ENCODE data around the gene DCLRE1C. TPM values are rescaled to one million over a fixed set of nuclear protein-coding genes. Genes with fewer than 3 reads are reported as not detected.

Gene DCLRE1C
- total RNA-seq, 4 donors from 2014 or later, result 8.2 to 15.6 (median 11.4) TPM

GRCh38 chr10:14904316-14904732 is 49.6 kb downstream of the DCLRE1C start:
- Histone ChIP-seq H3K4me3 (no peak overlapping the region), H3K27ac (no peak overlapping the region), H3K36me3 (peaks cover 0 to 64% (median 10%) of the 10 kb centered on the region in 3 donors), H3K4me1 (no peaks in the 10 kb centered on the region), H3K27me3 (no peaks in the 10 kb centered on the region), H3K9me3 (no peaks in the 10 kb centered on the region)
- 30 to 43% methylated on average over 1 of the region's 1 CpG for WGBS, 2 donors
- TF ChIP-seq POLR2A (IDR thresholded peaks at IDR 0.05), result no peak
- TF ChIP-seq CTCF (IDR thresholded peaks at IDR 0.05), result peak in 5 of 6 experiments; percentile 10 to 54 (median 42)
- no peak for DNase-seq
- intact Hi-C loops (cut with DNase I), result no loop called here

- no peak for DNase-seq
- intact Hi-C loops (cut with DNase I), result no loop called here
- no peaks in the 10 kb centered on the region for H3K27me3 ChIP-seq
- WGBS, 2 donors, result 90 to 100% methylated on average over 1 of the region's 1 CpG
- TF ChIP-seq POLR2A (IDR thresholded peaks at IDR 0.05) (no peak), CTCF (IDR thresholded peaks at IDR 0.05) (no peak)
- no peak overlapping the region for H3K4me3 ChIP-seq
- H3K27ac ChIP-seq, result no peak overlapping the region
- H3K9me3 ChIP-seq, result no peaks in the 10 kb centered on the region
- no peaks in the 10 kb centered on the region for H3K4me1 ChIP-seq
- H3K36me3 ChIP-seq, result no peaks in the 10 kb centered on the region
Measured at GRCh38 chr10:14891151-14891550, 62.7 kb downstream of the DCLRE1C start.

GRCh38 chr10:14889318-14889717 is 64.6 kb downstream of the DCLRE1C start:
- TF ChIP-seq POLR2A (IDR thresholded peaks at IDR 0.05), result no peak
- TF ChIP-seq CTCF (IDR thresholded peaks at IDR 0.05), result peak in 2 of 6 experiments; percentile 16 to 39
- Histone ChIP-seq H3K4me1 (no peaks in the 10 kb centered on the region), H3K9me3 (no peaks in the 10 kb centered on the region), H3K4me3 (no peak overlapping the region), H3K27me3 (no peaks in the 10 kb centered on the region), H3K27ac (no peak overlapping the region), H3K36me3 (peaks cover 0 to 4% (median 0%) of the 10 kb centered on the region in 3 donors)
- DNase-seq, result no peak
- 89 to 92% methylated on average over 2 of the region's 2 CpGs for WGBS, 2 donors
- intact Hi-C loops (cut with DNase I), result no loop called here

GRCh38 chr10:14884082-14884481 is 69.8 kb downstream of the DCLRE1C start:
- peaks cover 0 to 4% (median 0%) of the 10 kb centered on the region in 3 donors for H3K36me3 ChIP-seq
- 85 to 96% methylated on average over 3 of the region's 3 CpGs for WGBS, 2 donors
- H3K4me1 ChIP-seq, result peaks cover 0 to 16% (median 6%) of the 10 kb centered on the region in 3 donors
- no peak for TF ChIP-seq POLR2A (IDR thresholded peaks at IDR 0.05)
- no peak for TF ChIP-seq CTCF (IDR thresholded peaks at IDR 0.05)
- H3K27ac ChIP-seq, result no peak overlapping the region
- intact Hi-C loops (cut with DNase I), result no loop called here
- no peak overlapping the region for H3K4me3 ChIP-seq
- no peak for DNase-seq
- no peaks in the 10 kb centered on the region for H3K27me3 ChIP-seq
- no peaks in the 10 kb centered on the region for H3K9me3 ChIP-seq

GRCh38 chr10:14880229-14880628 is 73.7 kb downstream of the DCLRE1C start:
- TF ChIP-seq POLR2A (IDR thresholded peaks at IDR 0.05) (no peak), CTCF (IDR thresholded peaks at IDR 0.05) (no peak)
- no peak for DNase-seq
- no peaks in the 10 kb centered on the region for H3K36me3 ChIP-seq
- peaks cover 0 to 31% (median 15%) of the 10 kb centered on the region in 3 donors for H3K4me1 ChIP-seq
- H3K4me3 ChIP-seq, result peak overlapping the region; percentile 70 to 97 (median 95)
- H3K27ac ChIP-seq, result no peak overlapping the region
- WGBS, 2 donors, result 58 to 66% methylated on average over 7 of the region's 7 CpGs
- intact Hi-C loops (cut with DNase I), result no loop called here
- no peaks in the 10 kb centered on the region for H3K9me3 ChIP-seq
- H3K27me3 ChIP-seq, result no peaks in the 10 kb centered on the region
